NK-92 (cell line): ENCODE results near the gene SRPRB.

Experiments used
- DNase-seq: peaks from one replicate; lab custom pipeline; 2025; ENCODE audit not compliant: unreplicated experiment; lab: John Stamatoyannopoulos, UW

The SRPRB gene

GRCh38 chr3:133864616-133865015 is 59.0 kb downstream of the SRPRB start:
- DNase-seq, result no peak

GRCh38 chr3:133865136-133865855 is 59.7 kb downstream of the SRPRB start:
- no peak for DNase-seq

DNA sequence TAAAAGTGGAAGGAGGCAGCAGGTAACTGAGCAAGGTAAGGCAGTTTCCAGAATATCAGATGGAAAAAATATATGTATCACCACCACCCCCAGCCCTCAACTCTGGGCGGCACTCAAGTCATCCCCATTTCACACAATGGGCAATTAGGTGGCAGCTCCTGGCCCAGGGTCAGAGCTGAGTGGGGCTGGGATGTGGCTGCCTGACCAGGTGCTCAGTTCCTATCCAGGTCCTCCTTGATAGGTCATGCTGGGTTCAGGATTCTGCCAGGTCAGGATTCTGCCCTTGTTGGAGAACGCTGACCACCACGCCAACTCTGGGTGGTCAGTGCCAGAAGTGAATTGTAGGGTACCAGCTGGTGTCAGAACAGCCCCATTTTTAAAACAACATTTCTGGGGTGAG is 60.5 kb downstream of the SRPRB start:
- DNase-seq, result no peak

GRCh38 chr3:133868186-133868585 is 62.6 kb downstream of the SRPRB start:
- DNase-seq, result no peak

GRCh38 chr3:133868758-133869475 is 63.3 kb downstream of the SRPRB start:
- no peak for DNase-seq

DNA sequence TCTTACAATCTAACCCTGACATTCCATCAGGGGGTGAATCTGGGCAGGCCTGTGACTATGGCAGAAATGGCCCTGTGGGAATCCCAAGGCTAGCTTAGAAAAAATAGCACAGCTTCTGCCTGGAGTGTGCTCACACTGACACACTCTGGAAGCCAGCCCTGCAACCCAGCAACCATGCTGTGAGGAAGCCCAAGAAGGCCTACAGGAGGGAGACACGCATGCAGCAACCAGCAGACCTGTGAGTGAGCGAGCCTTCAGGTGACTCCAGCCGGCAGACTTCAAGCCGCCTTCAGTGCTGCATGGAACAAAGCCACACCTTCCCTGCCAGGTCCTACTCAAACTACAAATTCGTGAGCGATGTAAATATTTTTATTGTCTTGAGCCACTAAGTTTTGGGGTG is 64.0 kb downstream of the SRPRB start:
- no peak for DNase-seq

- no peak for DNase-seq
Observed at GRCh38 chr3:133870822-133871221, 65.2 kb downstream of the SRPRB start.
